Measurements from ENCODE around the gene CD244.

The CD244 gene

GRCh38 chr1:160799641-160800040, 63.0 kb downstream of the CD244 start:
- DNase-seq (ENCODE audit: low spot score) = no peak
- no peak for TF ChIP-seq CTCF (IDR thresholded peaks at IDR 0.05; ENCODE audit: extremely low read depth, missing control alignments)

- no peak for TF ChIP-seq CTCF (IDR thresholded peaks at IDR 0.05; ENCODE audit: extremely low read depth, missing control alignments)
- DNase-seq (ENCODE audit: low spot score) = no peak
Observed at GRCh38 chr1:160798439-160798838, 64.2 kb downstream of the CD244 start.

GRCh38 chr1:160797861-160798273, 64.8 kb downstream of the CD244 start:
- TF ChIP-seq CTCF (IDR thresholded peaks at IDR 0.05; ENCODE audit: extremely low read depth, missing control alignments) = no peak
- DNase-seq (ENCODE audit: low spot score) = no peak

GRCh38 chr1:160797271-160797709, 65.4 kb downstream of the CD244 start:
- no peak for TF ChIP-seq CTCF (IDR thresholded peaks at IDR 0.05; ENCODE audit: extremely low read depth, missing control alignments)

GRCh38 chr1:160795951-160796383, 66.7 kb downstream of the CD244 start, which contains the start of gene LY9:
TSS of gene LY9 (plus strand) at chr1:160796174. CDS start at chr1:160796188, 14 bp downstream.
- no peak for TF ChIP-seq CTCF (IDR thresholded peaks at IDR 0.05; ENCODE audit: extremely low read depth, missing control alignments)
- peak; percentile 83 for DNase-seq (ENCODE audit: low spot score)

More at GRCh38 chr1:160797271-160797709, 65.4 kb downstream of the CD244 start:
- peak; percentile 45 for DNase-seq (ENCODE audit: low spot score)

GRCh38 chr1:160794376-160794775, 68.3 kb downstream of the CD244 start:
- no peak for DNase-seq (ENCODE audit: low spot score)
- no peak for TF ChIP-seq CTCF (IDR thresholded peaks at IDR 0.05; ENCODE audit: extremely low read depth, missing control alignments)

- DNase-seq (ENCODE audit: low spot score) = peak; percentile 67
- no peak for TF ChIP-seq CTCF (IDR thresholded peaks at IDR 0.05; ENCODE audit: extremely low read depth, missing control alignments)
Observed at GRCh38 chr1:160789702-160790611, 72.7 kb downstream of the CD244 start.
